Measurements from ENCODE around the gene CEMIP.

Gene CEMIP

GRCh38 chr15:80752204-80752603 lies 27.0 kb upstream of the CEMIP start:
- Histone ChIP-seq H3K27me3 (replicated peaks) (no peaks in the 10 kb centered on the region), H3K36me3 (replicated peaks) (peaks cover 12% of the 10 kb centered on the region), H3K27ac (no peak overlapping the region), H3K4me3 (ENCODE audit: low read depth, low read length) (no peak overlapping the region)
- TF ChIP-seq CTCF (IDR thresholded peaks at IDR 0.05; ENCODE audit: low read depth, low read length, missing control alignments), result no peak
- DNase-seq, result no peak
- in situ Hi-C loops (cut with HindIII; ENCODE audit: low pct_ligation_motif_present, low sequenced_read_pairs), result no loop called here

- Histone ChIP-seq H3K27me3 (replicated peaks) (no peaks in the 10 kb centered on the region), H3K36me3 (replicated peaks) (peaks cover 12% of the 10 kb centered on the region), H3K4me3 (ENCODE audit: low read depth, low read length) (no peak overlapping the region), H3K27ac (no peak overlapping the region)
- in situ Hi-C loops (cut with HindIII; ENCODE audit: low pct_ligation_motif_present, low sequenced_read_pairs), result no loop called here
- TF ChIP-seq CTCF (IDR thresholded peaks at IDR 0.05; ENCODE audit: low read depth, low read length, missing control alignments), result no peak
- DNase-seq, result no peak
Observed at GRCh38 chr15:80753161-80753560, 26.0 kb upstream of the CEMIP start.

GRCh38 chr15:80754014-80754413 lies 25.2 kb upstream of the CEMIP start:
- Histone ChIP-seq H3K4me3 (ENCODE audit: low read depth, low read length) (no peak overlapping the region), H3K27me3 (replicated peaks) (no peaks in the 10 kb centered on the region), H3K27ac (no peak overlapping the region), H3K36me3 (replicated peaks) (peaks cover 12% of the 10 kb centered on the region)
- no peak for DNase-seq
- no peak for TF ChIP-seq CTCF (IDR thresholded peaks at IDR 0.05; ENCODE audit: low read depth, low read length, missing control alignments)
- in situ Hi-C loops (cut with HindIII; ENCODE audit: low pct_ligation_motif_present, low sequenced_read_pairs), result no loop called here

GRCh38 chr15:80755885-80756284 lies 23.3 kb upstream of the CEMIP start:
- Histone ChIP-seq H3K27ac (no peak overlapping the region), H3K27me3 (replicated peaks) (no peaks in the 10 kb centered on the region), H3K36me3 (replicated peaks) (peaks cover 5% of the 10 kb centered on the region), H3K4me3 (ENCODE audit: low read depth, low read length) (no peak overlapping the region)
- in situ Hi-C loops (cut with HindIII; ENCODE audit: low pct_ligation_motif_present, low sequenced_read_pairs), result no loop called here
- no peak for TF ChIP-seq CTCF (IDR thresholded peaks at IDR 0.05; ENCODE audit: low read depth, low read length, missing control alignments)
- DNase-seq, result no peak

- Histone ChIP-seq H3K36me3 (replicated peaks) (peaks cover 5% of the 10 kb centered on the region), H3K27ac (no peak overlapping the region), H3K27me3 (replicated peaks) (no peaks in the 10 kb centered on the region), H3K4me3 (ENCODE audit: low read depth, low read length) (no peak overlapping the region)
- in situ Hi-C loops (cut with HindIII; ENCODE audit: low pct_ligation_motif_present, low sequenced_read_pairs), result no loop called here
- TF ChIP-seq CTCF (IDR thresholded peaks at IDR 0.05; ENCODE audit: low read depth, low read length, missing control alignments), result no peak
- no peak for DNase-seq
Observed at GRCh38 chr15:80758130-80758745, 20.9 kb upstream of the CEMIP start.

- TF ChIP-seq CTCF (IDR thresholded peaks at IDR 0.05; ENCODE audit: low read depth, low read length, missing control alignments), result no peak
- H3K36me3 ChIP-seq (replicated peaks), result no peaks in the 10 kb centered on the region
- DNase-seq, result no peak
- no peak overlapping the region for H3K4me3 ChIP-seq (ENCODE audit: low read depth, low read length)
- no peaks in the 10 kb centered on the region for H3K27me3 ChIP-seq (replicated peaks)
- in situ Hi-C loops (cut with HindIII; ENCODE audit: low pct_ligation_motif_present, low sequenced_read_pairs), result no loop called here
- no peak overlapping the region for H3K27ac ChIP-seq
Observed at GRCh38 chr15:80760960-80761359, 18.2 kb upstream of the CEMIP start.
